Measurements from ENCODE around the gene PTPN4.
"Not testable (repeated sequence)": the region's sequence is repeated elsewhere in the genome, so short reads cannot be mapped to it uniquely, and the experiment has no call there.

PTPN4 gene

DNA sequence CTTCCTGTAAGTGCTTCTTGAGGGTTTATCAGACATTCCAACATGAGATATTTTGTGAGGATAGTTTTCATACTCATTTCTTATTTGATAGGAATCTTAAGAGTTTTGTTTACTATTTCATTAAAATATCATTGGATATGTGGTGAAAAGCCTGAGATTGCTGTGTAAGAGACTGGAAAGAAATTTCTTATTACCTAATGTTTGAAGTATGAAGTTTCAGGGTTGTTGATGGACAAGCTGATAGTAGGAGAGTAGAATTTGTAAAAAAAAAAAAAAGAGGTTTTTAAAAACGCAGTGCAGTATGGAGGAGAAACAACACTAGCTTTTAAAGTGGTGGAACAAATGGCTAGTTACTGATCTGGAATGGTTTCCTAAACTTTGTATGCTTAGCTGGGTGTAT is 260.8 kb downstream of the PTPN4 start:
- no peak for DNase-seq (ENCODE audit: low spot score)

DNA sequence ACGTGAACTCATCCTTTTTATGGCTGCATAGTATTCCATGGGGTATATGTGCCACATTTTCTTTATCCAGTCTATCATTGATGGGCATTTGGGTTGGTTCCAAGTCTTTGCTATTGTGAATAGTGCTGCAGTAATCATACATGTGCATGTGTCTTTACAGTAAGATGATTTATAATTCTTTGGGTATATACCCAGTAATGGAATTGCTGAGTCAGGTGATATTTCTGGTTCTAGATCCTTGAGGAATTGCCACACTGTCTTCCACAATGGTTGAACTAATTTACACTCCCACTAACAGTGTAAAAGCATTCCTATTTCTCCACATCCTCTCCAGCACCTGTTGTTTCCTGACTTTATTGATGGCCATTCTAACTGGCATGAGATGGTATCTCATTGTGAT is 262.8 kb downstream of the PTPN4 start:
- not testable (repeated sequence) for DNase-seq (ENCODE audit: low spot score)

DNA sequence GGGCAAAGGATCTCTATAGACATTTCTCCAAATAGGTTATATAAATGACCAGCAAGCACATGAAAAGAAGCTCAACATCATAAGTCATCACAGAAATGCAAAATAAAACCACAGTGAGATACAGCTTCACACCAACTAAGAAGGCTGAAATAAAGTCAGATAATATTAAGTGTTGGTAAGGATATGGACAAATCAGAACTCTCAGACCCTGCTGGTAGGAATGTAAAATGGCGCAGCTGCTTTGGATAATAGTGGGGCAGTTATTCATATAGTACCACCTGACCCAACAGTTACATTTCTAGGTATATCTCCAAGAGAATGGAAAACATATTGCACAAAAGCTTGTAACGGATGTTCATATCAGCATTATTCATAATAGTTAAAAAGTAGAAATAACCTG is 267.2 kb downstream of the PTPN4 start:
- no peak for DNase-seq (ENCODE audit: low spot score)

DNA sequence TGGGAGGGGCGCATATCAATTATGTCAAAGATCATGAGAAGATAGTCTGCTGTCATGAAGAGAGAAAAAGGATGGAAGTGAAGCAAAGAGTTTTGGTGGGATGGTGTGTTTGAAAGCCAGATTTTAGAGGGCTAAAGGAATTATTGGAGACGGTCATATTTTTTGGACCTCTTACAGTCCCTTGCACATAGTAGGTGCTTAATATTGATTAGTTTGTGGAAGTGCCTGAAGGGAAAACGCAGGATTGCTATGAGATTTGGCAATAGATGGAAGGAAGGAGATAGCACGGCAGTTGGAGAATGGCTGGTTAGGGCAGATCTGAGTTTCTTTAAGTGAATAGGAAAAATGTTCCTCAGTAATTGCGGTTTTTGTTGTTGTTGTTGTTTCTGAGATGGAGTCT is 269.1 kb downstream of the PTPN4 start:
- no peak for DNase-seq (ENCODE audit: low spot score)

DNA sequence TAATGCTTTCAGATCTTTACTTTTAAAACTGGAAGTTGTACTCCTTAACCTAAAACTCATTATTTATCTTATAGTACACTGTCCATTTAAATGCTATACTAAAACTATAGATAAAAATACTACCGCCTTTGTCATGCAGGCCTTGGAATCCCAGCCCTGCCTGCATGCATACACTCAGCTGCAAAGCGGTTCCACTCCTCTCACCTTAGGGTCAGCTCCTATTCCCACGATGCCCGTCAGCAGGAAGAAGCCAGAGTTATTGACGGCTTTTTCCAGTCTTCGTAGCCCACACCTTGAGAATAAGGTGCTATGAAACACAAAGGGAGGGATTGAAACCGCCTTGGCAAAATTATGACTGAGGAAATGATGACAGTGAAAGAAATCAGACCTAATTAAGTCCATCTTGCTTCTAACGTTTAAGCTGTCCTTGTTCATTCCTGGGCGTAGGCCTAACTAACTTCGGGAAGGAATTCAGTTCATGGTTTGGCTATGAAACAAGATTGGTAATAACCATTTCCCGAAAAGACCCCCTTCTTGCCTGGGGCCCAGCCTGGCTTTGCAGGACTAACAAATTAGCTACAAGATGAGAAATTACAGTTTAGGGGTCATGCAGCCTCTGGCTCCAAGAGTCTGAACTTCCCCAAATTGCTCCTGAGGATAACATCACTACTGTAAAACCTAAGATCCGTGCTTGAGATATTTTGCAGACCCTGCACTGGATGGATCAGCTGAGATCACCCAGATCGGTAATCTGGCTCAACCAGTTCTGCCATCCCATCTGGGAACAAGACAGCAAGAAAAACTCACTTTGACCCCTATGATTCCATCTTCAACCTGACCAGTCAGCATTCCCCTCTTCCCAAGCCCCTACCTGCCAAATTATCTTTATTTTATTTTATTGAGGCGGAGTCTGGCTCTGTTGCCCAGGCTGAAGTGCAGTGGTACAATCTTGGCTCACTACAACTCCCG is 270.2 kb downstream of the PTPN4 start:
- no peak for DNase-seq (ENCODE audit: low spot score)

DNA sequence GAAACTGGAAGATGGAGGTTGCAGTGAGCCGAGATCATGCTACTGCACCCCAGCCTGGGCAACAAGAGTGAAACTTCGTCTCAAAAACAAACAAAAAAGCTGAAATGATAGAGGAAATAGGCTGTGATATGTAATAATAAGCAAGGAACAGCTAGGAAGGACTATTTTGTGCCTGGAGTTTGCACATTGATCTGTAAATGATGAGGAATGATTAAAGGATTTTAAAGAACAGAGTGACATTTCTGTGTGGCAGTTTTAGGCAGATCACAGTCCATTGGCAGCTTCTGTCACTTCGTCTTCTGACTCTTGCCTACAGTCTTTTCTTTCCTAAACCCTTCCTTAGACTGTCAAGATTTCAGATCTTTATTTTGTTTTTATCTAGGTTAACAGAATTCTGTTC is 272.6 kb downstream of the PTPN4 start:
- DNase-seq (ENCODE audit: low spot score): no peak
